ENCODE measurements around the gene RASSF5.

Gene RASSF5

DNA sequence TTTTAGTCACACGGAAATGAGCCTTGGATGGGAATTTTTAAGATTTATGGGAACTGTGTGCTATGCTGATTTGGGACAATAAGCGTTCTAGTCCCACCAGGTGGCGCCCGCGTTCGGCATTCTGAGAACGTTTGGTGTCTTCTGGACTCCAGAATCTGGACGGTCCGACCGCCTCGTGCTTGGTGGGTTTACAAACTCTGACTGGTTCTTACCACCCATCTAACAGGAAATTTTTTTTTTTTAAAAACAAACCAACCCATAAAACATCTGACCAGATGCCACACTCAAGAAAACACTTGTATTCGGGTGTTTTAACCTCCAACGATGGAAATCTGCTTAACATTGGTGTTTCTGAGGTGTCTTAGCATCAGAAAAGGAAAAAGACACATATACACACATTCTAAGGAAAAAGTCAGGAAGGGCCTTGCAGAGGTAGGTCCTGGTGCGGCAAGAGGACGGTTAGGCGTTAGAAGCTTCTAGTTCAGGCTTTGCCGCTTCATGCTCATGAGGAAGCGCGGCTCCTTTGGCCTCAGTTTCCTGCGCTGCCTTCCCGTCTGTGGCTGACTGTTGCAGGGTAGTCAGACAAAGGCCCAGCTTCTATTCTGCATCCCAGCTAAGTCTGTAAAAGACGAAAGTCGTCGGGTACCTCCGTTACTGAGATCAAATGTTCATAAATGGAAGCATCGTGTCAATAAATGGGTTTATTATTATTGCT, 127.2 kb downstream of the RASSF5 start:
- peak; percentile 80 for DNase-seq (ENCODE audit: low read depth, low spot score)

DNA sequence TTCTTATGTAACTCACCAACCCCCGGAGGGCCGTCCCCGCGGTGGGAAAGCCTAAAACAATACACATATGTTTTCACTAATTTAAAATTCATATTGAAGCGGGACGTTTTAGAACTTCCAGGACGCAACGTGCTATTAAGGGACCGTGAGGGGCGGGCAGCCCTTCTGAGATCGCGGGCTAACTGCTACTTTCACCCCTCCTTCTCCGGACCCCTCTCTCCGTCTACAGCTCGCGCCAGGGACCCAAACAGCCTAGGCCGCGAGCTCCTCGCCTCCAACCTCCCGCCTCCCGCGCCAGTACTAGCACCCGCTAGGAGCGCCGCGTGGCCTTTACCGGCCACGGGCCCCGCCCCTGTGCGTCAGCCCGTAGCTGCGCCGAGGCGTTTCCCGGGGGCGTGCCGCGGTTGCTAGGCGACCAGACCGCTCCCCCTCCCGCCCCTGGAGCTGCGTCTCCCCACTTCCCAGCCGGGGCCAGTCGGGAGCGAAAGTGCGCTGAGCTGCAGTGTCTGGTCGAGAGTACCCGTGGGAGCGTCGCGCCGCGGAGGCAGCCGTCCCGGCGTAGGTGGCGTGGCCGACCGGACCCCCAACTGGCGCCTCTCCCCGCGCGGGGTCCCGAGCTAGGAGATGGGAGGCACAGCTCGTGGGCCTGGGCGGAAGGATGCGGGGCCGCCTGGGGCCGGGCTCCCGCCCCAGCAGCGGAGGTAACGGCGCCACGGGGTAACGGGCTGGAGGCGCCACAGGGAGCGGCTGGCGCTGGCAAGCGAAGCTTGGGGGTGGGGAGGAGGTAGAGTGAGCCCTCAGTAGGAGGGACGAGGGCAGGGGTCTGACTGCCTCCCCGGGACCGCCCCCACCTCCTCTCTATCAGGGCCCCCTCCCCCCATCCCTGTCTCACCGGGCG, 128.0 kb downstream of the RASSF5 start, which contains the start of gene DYRK3:
DYRK3 (plus strand) TSS at position 457 of the 898 bp plus-strand sequence; CDS start at position 625, 168 bp downstream.
- DNase-seq (ENCODE audit: low read depth, low spot score): peak; percentile 92

DNA sequence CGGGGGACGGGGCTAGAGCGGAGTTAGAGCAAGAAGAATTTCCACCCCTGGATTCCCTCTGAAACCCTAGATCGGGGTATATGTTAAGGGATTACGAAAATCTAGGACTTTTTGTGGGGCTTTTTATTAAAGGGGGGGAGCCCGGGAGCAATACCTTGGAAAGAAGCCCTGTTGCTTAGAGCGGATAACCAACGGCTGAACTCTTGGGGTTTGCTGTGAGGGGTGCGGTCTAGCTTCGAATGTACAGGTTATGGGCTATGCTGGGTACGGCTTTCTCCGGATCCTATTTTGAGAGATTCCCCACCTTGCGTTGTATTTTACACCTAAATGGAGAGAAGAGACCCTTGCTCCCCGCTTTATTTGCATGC, 128.6 kb downstream of the RASSF5 start:
- DNase-seq (ENCODE audit: low read depth, low spot score): no peak

DNA sequence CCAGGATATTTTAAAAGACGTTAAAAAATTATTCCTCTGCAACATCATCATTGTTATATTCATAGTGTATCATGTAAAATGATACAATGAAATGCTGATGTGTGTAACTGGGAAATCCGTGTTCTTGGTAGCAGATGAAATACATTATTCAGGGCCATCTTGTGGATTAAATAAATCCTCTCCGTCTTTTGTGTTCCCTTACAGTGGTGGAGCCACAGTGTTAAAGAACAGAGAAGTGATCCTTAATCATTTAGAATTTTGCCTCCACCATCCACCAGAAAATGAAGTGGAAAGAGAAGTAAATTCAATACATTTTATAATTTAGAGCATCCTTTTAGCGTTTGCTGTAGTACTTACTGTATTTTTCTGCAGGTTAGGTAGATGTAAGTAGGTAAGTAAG, 129.3 kb downstream of the RASSF5 start:
- no peak for DNase-seq (ENCODE audit: low read depth, low spot score)

DNA sequence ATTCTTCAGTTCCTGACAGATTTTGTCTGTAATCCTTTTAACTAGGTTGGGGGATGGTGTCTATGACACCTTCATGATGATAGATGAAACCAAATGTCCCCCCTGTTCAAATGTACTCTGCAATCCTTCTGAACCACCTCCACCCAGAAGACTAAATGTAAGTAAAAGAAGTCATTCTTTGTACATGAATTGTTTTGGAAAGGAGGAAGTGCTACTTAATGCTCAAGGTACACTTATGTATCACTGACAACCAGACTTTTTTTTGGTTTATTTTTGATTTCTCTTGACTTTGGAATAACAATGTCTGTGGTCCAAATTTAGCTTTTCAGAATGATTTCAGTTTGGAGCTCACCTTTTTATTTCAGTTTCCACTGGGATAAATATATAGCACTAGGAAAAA, 130.3 kb downstream of the RASSF5 start:
- no peak for DNase-seq (ENCODE audit: low read depth, low spot score)
